Activated T-helper 1 cell treated with anti-CD3 and anti-CD28 coated beads, Interleukin-12 subunit alpha, Interleukin-12 subunit beta, Interleukin-2, Interleukin-4 antibody, amounts not matched to agents 30 ng/mL and 10 ng/mL and 1 ng/mL, durations not matched to agents 14 hours and 24 hours and 36 hours (primary cell): ENCODE measurements around the gene ME3. TPM values are rescaled to one million over a fixed set of nuclear protein-coding genes. Genes with fewer than 3 reads are reported as not detected.
"Not testable (repeated sequence)": the region's sequence is repeated elsewhere in the genome, so short reads cannot be mapped to it uniquely, and the experiment has no call there.

ENCODE experiments used
- DNase-seq: peaks from one replicate; pipeline ENCODE4 v3.0.0; 2021; ENCODE audit warnings: low spot score
- H3K27ac Mint-ChIP-seq: one replicate; pipeline ENCODE4 v1.8.0; 2021; ENCODE audit warnings: mild to moderate bottlenecking, mixed read lengths
- H3K27me3 Mint-ChIP-seq: one replicate; pipeline ENCODE4 v1.8.0; 2022; ENCODE audit warnings: mild to moderate bottlenecking, moderate library complexity, mixed read lengths; ENCODE audit not compliant: insufficient read depth
- H3K36me3 Mint-ChIP-seq: one replicate; pipeline ENCODE4 v1.8.0; 2021; ENCODE audit warnings: low read depth, mixed read lengths
- H3K4me1 Mint-ChIP-seq: one replicate; pipeline ENCODE4 v1.8.0; 2021; ENCODE audit warnings: low read depth, mixed read lengths
- H3K4me3 Mint-ChIP-seq: one replicate; pipeline ENCODE4 v1.8.0; 2021; ENCODE audit warnings: mild to moderate bottlenecking, moderate library complexity, mixed read lengths
- H3K9me3 Mint-ChIP-seq: one replicate; pipeline ENCODE4 v1.8.0; 2021; ENCODE audit warnings: mixed read lengths
- intact Hi-C: fragments of 100-400 bp; cut with micrococcal nuclease; formaldehyde crosslinking; loops from one replicate; pipeline ENCODE4 v1.15.1; 2024
- total RNA-seq: library from RNA; stranded (reverse); gene quantifications from 2 replicates; pipeline ENCODE4 v1.2.3, GENCODE V29; 2022

ME3 gene
- total RNA-seq, 1 donor from 2014 or later = 12.8 TPM

GRCh38 chr11:86446924-86447285, 225.5 kb downstream of the ME3 start:
- intact Hi-C loops = loop anchor here (5.0 to 10.0 kb wide), 3 partner anchors 220 to 692 kb away; no protein-coding TSS in a partner anchor
- H3K27ac Mint-ChIP-seq = peak overlapping the region; percentile 85
- H3K9me3 Mint-ChIP-seq = peaks cover 14% of the 10 kb centered on the region
- no peaks in the 10 kb centered on the region for H3K27me3 Mint-ChIP-seq
- H3K4me3 Mint-ChIP-seq = peak overlapping the region; percentile 35
- peaks cover 22% of the 10 kb centered on the region for H3K36me3 Mint-ChIP-seq
- H3K4me1 Mint-ChIP-seq = peaks cover 53% of the 10 kb centered on the region
- no peak for DNase-seq

DNA sequence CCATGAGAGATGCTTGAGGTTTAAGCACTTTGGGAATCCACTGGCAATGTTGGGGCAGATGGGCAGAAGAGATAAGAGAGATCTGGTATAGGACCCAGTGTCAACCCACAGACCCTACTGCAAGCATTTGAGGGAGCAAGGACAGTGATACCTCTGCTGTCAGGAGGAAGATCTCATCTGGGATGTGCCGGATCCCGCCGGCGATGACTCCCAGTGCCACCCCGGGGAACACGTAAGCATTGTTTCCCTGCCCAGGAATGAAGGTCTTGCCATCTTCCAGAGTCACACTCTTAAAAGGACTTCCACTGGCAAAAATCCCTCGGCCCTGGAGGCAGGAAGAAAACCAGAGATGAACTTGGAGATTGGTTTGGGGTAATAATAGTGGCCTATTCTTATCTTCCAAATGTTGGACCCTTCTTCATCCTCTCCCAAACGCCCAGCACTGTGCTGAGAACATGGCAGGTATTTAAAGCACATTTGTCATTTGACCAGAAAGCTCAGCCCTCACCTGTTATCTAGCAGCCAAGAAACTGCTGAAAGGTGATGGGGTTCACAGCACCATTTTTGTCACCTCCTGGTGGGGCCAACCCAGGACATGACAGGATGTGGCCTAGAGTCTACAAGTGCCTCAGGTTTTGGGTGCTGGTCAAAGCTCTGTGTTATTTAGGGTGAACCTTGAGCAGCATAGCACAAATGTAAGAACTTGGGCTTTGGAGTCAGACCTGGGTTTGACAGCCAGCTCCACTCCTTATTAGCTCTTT, 226.1 kb downstream of the ME3 start:
- H3K36me3 Mint-ChIP-seq = peaks cover 22% of the 10 kb centered on the region
- peaks cover 53% of the 10 kb centered on the region for H3K4me1 Mint-ChIP-seq
- no peaks in the 10 kb centered on the region for H3K27me3 Mint-ChIP-seq
- intact Hi-C loops = loop anchor here (5.0 to 10.0 kb wide), 3 partner anchors 219 to 692 kb away; no protein-coding TSS in a partner anchor
- DNase-seq = no peak
- peak overlapping the region; percentile 86 for H3K27ac Mint-ChIP-seq
- no peak overlapping the region for H3K4me3 Mint-ChIP-seq
- peaks cover 14% of the 10 kb centered on the region for H3K9me3 Mint-ChIP-seq

GRCh38 chr11:86444981-86445380, 227.4 kb downstream of the ME3 start:
- H3K27me3 Mint-ChIP-seq = no peaks in the 10 kb centered on the region
- peak overlapping the region; percentile 86 for H3K27ac Mint-ChIP-seq
- H3K4me3 Mint-ChIP-seq = no peak overlapping the region
- DNase-seq = no peak
- intact Hi-C loops = loop anchor here (5.0 to 10.0 kb wide), 3 partner anchors 218 to 690 kb away; no protein-coding TSS in a partner anchor
- H3K9me3 Mint-ChIP-seq = peaks cover 8% of the 10 kb centered on the region
- peaks cover 20% of the 10 kb centered on the region for H3K36me3 Mint-ChIP-seq
- peaks cover 66% of the 10 kb centered on the region for H3K4me1 Mint-ChIP-seq

GRCh38 chr11:86443415-86443814, 229.0 kb downstream of the ME3 start:
- Mint-ChIP-seq H3K27me3 (no peaks in the 10 kb centered on the region), H3K4me3 (peak overlapping the region; percentile 15), H3K36me3 (peaks cover 23% of the 10 kb centered on the region), H3K27ac (peak overlapping the region; percentile 86), H3K4me1 (peaks cover 76% of the 10 kb centered on the region), H3K9me3 (peaks cover 8% of the 10 kb centered on the region)
- no peak for DNase-seq
- intact Hi-C loops = loop anchor here (2.0 to 10.0 kb wide), 3 partner anchors 151 to 689 kb away; no protein-coding TSS in a partner anchor

- intact Hi-C loops = loop anchor here (2.0 to 10.0 kb wide), 3 partner anchors 150 to 688 kb away; no protein-coding TSS in a partner anchor
- Mint-ChIP-seq H3K9me3 (peaks cover 8% of the 10 kb centered on the region), H3K27ac (peak overlapping the region; percentile 86), H3K4me1 (peaks cover 77% of the 10 kb centered on the region), H3K27me3 (no peaks in the 10 kb centered on the region), H3K4me3 (no peak overlapping the region), H3K36me3 (peaks cover 23% of the 10 kb centered on the region)
- DNase-seq = no peak
These were observed 229.6 kb downstream of the ME3 start for GRCh38 chr11:86442827-86443226.

DNA sequence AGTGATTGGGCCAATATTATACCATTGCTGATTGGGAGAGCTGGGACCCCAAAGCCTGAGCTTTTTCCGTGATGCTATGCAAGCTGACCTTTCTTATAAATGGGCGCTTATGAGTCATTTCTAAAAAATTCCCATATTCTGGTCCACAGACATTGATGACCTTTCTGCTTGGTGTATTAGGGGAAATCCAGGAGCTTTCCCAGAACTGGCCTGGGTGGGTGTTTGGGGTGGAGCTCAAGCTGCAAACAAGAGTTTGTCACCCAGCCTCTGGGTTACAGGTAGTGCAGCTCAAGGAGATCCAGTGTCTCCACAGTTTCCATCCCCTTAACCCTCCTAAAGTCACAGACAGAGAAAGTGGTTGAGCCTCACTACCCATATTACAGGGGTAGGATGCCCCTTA, 230.0 kb downstream of the ME3 start:
- no peaks in the 10 kb centered on the region for H3K27me3 Mint-ChIP-seq
- DNase-seq = no peak
- intact Hi-C loops = loop anchor here (2.0 to 10.0 kb wide), 3 partner anchors 150 to 688 kb away; no protein-coding TSS in a partner anchor
- H3K4me1 Mint-ChIP-seq = peaks cover 77% of the 10 kb centered on the region
- no peak overlapping the region for H3K4me3 Mint-ChIP-seq
- H3K9me3 Mint-ChIP-seq = peaks cover 8% of the 10 kb centered on the region
- H3K27ac Mint-ChIP-seq = peak overlapping the region; percentile 86
- H3K36me3 Mint-ChIP-seq = peaks cover 23% of the 10 kb centered on the region

- Mint-ChIP-seq H3K4me1 (peaks cover 63% of the 10 kb centered on the region), H3K4me3 (peak overlapping the region; percentile 19), H3K36me3 (peaks cover 23% of the 10 kb centered on the region), H3K9me3 (peaks cover 5% of the 10 kb centered on the region), H3K27me3 (no peaks in the 10 kb centered on the region), H3K27ac (peak overlapping the region; percentile 71)
- DNase-seq = no peak
- intact Hi-C loops = loop anchor here (10.0 kb wide), 1 partner anchor 686 kb away; no protein-coding TSS in a partner anchor
These were observed 231.6 kb downstream of the ME3 start for GRCh38 chr11:86440843-86441242.

GRCh38 chr11:86440305-86440716, 232.1 kb downstream of the ME3 start:
- peak overlapping the region; percentile 71 for H3K27ac Mint-ChIP-seq
- no peak for DNase-seq
- H3K4me3 Mint-ChIP-seq = no peak overlapping the region
- H3K27me3 Mint-ChIP-seq = no peaks in the 10 kb centered on the region
- intact Hi-C loops = loop anchor here (10.0 kb wide), 1 partner anchor 686 kb away; no protein-coding TSS in a partner anchor
- peaks cover 57% of the 10 kb centered on the region for H3K4me1 Mint-ChIP-seq
- H3K9me3 Mint-ChIP-seq = peaks cover 4% of the 10 kb centered on the region
- H3K36me3 Mint-ChIP-seq = peaks cover 20% of the 10 kb centered on the region

DNA sequence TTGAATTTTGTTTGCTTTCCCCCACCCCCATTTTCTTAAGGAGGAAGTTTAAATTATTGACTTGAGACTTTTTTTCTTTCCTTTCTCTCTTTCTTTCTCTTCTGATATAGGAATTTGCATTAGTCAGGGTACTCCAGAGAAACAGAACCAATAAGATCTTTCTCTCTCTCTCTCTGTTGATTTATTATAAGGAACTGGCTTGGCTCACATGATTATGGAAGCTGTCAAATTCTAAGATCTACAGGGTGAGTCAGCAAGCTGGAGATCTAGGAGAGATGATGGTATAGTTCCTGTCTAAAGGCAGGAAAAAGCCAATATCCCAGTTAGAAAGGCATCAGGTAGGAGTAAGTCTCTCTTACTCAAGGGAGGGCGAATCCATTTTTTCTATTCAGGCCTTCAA, 233.7 kb downstream of the ME3 start:
- Mint-ChIP-seq H3K27ac (no peak overlapping the region), H3K4me1 (peaks cover 41% of the 10 kb centered on the region), H3K9me3 (no peaks in the 10 kb centered on the region), H3K27me3 (no peaks in the 10 kb centered on the region), H3K36me3 (peaks cover 10% of the 10 kb centered on the region), H3K4me3 (no peak overlapping the region)
- intact Hi-C loops = no loop called here
- DNase-seq = no peak

DNA sequence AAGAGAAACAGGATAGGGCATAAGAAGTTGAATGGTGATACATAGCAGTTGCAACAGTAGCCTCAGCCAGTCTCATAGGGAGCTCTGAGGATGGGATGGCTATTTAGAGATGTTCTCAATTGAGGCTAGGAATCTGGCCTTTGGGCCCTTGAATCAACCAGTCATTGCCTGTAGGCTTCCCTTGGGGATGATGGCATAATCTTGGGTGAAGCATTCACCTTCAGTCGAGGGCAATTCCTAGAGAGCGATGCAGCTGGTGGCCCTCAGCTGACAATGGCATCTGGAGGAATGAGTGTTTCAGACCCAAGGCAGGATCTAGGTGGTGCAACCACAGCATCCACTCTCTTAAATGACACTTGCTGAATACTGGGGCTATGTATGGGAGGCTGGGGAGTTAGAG, 236.7 kb downstream of the ME3 start:
- H3K4me3 Mint-ChIP-seq = no peak overlapping the region
- H3K27me3 Mint-ChIP-seq = no peaks in the 10 kb centered on the region
- no peak overlapping the region for H3K27ac Mint-ChIP-seq
- H3K9me3 Mint-ChIP-seq = peaks cover 4% of the 10 kb centered on the region
- peaks cover 18% of the 10 kb centered on the region for H3K4me1 Mint-ChIP-seq
- intact Hi-C loops = no loop called here
- no peak for DNase-seq
- peaks cover 8% of the 10 kb centered on the region for H3K36me3 Mint-ChIP-seq

DNA sequence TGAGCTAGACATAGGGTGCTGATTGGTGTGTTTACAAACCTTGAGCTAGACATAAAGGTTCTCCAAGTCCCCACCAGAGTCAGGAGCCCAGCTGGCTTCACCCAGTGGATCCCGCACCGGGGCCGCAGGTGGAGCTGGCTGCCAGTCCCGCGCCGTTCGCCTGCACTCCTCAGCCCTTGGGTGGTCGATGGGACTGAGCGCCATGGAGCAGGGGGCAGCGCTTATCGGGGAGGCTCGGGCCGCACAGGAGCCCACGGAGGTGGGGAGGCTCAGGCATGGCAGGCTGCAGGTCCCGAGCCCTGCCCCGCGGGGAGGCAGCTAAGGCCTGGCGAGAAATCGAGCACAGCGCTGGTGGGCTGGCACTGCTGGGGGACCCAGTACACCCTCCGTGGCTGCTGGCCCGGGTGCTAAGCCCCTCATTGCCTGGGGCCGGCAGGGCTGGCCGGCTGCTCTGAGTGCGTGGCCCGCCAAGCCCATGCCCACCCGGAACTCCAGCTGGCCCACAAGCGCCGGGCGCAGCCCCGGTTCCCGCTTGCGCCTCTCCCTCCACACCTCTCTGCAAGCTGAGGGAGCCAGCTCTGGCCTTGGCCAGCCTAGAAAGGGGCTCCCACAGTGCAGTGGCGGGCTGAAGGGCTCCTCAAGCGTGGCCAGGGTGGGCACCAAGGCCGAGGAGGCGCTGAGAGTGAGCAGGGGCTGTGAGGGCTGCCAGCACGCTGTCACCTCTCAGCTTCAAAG, 238.9 kb downstream of the ME3 start:
- H3K4me1 Mint-ChIP-seq, H3K36me3 Mint-ChIP-seq, intact Hi-C loops, DNase-seq, H3K27ac Mint-ChIP-seq, H3K9me3 Mint-ChIP-seq, H3K27me3 Mint-ChIP-seq, H3K4me3 Mint-ChIP-seq: not testable (repeated sequence)

DNA sequence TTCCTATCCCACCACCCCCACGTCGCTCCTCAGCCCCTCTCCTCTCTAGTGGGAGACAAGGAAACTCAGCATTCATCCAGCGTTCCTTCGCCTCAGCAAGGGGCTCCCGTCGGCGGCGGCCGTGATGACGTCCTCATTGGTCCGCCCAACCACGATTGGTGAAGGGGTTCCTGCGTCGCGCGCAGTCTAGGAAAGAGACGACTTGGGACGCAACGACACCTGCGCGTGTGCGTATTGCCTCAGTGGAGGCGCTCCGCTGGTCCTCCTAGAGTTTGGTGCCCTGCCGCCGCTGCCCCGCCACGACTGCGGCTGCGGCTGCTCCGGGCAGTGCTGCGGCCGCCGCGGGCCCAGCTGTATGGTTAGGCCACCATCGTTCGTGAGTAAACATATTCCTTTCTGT, 241.2 kb downstream of the ME3 start:
- no peak overlapping the region for H3K27ac Mint-ChIP-seq
- H3K27me3 Mint-ChIP-seq = peaks cover 9% of the 10 kb centered on the region
- peaks cover 6% of the 10 kb centered on the region for H3K36me3 Mint-ChIP-seq
- DNase-seq = no peak
- intact Hi-C loops = no loop called here
- no peaks in the 10 kb centered on the region for H3K4me1 Mint-ChIP-seq
- peak overlapping the region; percentile 71 for H3K4me3 Mint-ChIP-seq
- peaks cover 4% of the 10 kb centered on the region for H3K9me3 Mint-ChIP-seq

DNA sequence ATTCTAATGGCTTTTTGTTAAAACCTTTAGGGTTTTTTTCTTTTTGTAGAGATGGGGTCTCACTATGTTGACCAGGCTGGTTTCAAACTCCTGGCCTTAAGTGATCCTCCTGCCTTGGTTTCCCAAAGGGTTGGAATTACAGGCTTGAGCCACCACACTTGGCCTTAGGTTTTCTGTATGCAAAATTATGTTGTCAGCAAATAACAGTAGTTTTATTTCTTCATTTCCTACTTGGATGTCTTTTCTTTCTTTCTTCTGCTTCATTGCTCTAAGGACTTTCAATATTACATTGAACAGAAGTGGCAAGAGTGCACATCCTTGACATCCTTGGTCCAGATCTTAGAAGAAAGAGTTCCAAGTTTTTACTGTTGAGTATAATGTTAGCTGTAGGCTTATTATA, 245.0 kb downstream of the ME3 start:
- no peak for DNase-seq
- intact Hi-C loops = no loop called here
- Mint-ChIP-seq H3K9me3 (no peaks in the 10 kb centered on the region), H3K4me1 (no peaks in the 10 kb centered on the region), H3K27me3 (peaks cover 9% of the 10 kb centered on the region), H3K27ac (no peak overlapping the region), H3K36me3 (peaks cover 4% of the 10 kb centered on the region), H3K4me3 (no peak overlapping the region)
